GM18870 (cell line): ENCODE results near the gene RASA4.
"Not testable (repeated sequence)": the region's sequence is repeated elsewhere in the genome, so short reads cannot be mapped to it uniquely, and the experiment has no call there.

Experiments
- ATAC-seq: cut with Tn5 transposase; IDR thresholded peaks from one replicate; pipeline ENCODE4 v1.9.1; 2021; ENCODE audit warnings: moderate library complexity; ENCODE audit not compliant: unreplicated experiment

The RASA4 gene

GRCh38 chr7:102616507-102617125 is at the start of gene RASA4:
Gene RASA4, minus strand, starts transcription at chr7:102616756. Its CDS starts 67 bp downstream, at chr7:102616689.
- peak; percentile 25 for ATAC-seq

GRCh38 chr7:102664765-102665164 is 48.2 kb upstream of the RASA4 start:
- not testable (repeated sequence) for ATAC-seq

GRCh38 chr7:102649924-102650323 is 33.4 kb upstream of the RASA4 start, which contains the start of gene SPDYE2B:
Gene SPDYE2B, plus strand, starts transcription at chr7:102650319. Its CDS starts 2,030 bp downstream, at chr7:102652349.
- not testable (repeated sequence) for ATAC-seq

- ATAC-seq: not testable (repeated sequence)
Observed at GRCh38 chr7:102647813-102648212, 31.3 kb upstream of the RASA4 start.

GRCh38 chr7:102643404-102643803 is 26.8 kb upstream of the RASA4 start:
- ATAC-seq: not testable (repeated sequence)

GRCh38 chr7:102642691-102643090 is 26.1 kb upstream of the RASA4 start, which contains the start of gene UPK3BL1:
Gene UPK3BL1, minus strand, starts transcription at chr7:102642791. Its CDS starts 50 bp downstream, at chr7:102642741.
- not testable (repeated sequence) for ATAC-seq

GRCh38 chr7:102638848-102639247 is 22.3 kb upstream of the RASA4 start:
- ATAC-seq: not testable (repeated sequence)

- not testable (repeated sequence) for ATAC-seq
Observed at GRCh38 chr7:102636956-102637355, 20.4 kb upstream of the RASA4 start.

- ATAC-seq: not testable (repeated sequence)
Observed at GRCh38 chr7:102635354-102635753, 18.8 kb upstream of the RASA4 start.

GRCh38 chr7:102634299-102634698 is 17.7 kb upstream of the RASA4 start:
- not testable (repeated sequence) for ATAC-seq

GRCh38 chr7:102630622-102631021 is 14.1 kb upstream of the RASA4 start:
- ATAC-seq: not testable (repeated sequence)

- ATAC-seq: not testable (repeated sequence)
Observed at GRCh38 chr7:102627271-102627904, 10.8 kb upstream of the RASA4 start.

- ATAC-seq: not testable (repeated sequence)
Observed at GRCh38 chr7:102618122-102618521, 1.6 kb upstream of the RASA4 start.

GRCh38 chr7:102615930-102616329 is 626 bp downstream of the RASA4 start:
- ATAC-seq: not testable (repeated sequence)

- not testable (repeated sequence) for ATAC-seq
Observed at GRCh38 chr7:102614873-102615272, 1.7 kb downstream of the RASA4 start.

- peak; percentile 36 for ATAC-seq
Observed at GRCh38 chr7:102614346-102614697, 2.2 kb downstream of the RASA4 start.

GRCh38 chr7:102613575-102614345 is 2.8 kb downstream of the RASA4 start:
- ATAC-seq: peak; percentile 69

GRCh38 chr7:102611675-102612325 is 4.8 kb downstream of the RASA4 start:
- ATAC-seq: not testable (repeated sequence)

- ATAC-seq: not testable (repeated sequence)
Observed at GRCh38 chr7:102611013-102611674, 5.4 kb downstream of the RASA4 start.

- ATAC-seq: not testable (repeated sequence)
Observed at GRCh38 chr7:102610441-102610840, 6.1 kb downstream of the RASA4 start.
